ENCODE results near the gene ALG14.
"Not testable (repeated sequence)": the region's sequence is repeated elsewhere in the genome, so short reads cannot be mapped to it uniquely, and the experiment has no call there.

ALG14 gene

DNA sequence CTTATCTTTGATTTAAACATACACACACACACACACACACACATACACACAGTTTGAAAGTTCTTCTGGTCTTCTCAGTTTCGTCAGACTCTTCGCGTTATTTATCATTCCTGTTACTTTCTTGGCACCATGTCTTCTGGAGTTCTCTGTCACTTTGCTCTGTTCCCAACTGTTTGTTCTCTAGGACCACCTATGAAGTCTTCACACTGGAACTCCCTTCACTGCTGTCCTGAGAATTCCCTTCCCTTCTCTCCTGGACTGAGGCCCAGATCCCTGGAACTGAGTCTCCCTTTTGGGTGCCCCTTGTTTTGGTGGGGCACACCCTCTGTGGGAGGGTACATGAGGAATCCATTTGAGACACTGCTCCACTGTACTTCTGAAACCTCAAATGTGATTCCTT is 30.5 kb downstream of the ALG14 start:
- FAIRE-seq (no peak), DNase-seq (ENCODE audit: insufficient read length, low spot score) (no peak)

DNA sequence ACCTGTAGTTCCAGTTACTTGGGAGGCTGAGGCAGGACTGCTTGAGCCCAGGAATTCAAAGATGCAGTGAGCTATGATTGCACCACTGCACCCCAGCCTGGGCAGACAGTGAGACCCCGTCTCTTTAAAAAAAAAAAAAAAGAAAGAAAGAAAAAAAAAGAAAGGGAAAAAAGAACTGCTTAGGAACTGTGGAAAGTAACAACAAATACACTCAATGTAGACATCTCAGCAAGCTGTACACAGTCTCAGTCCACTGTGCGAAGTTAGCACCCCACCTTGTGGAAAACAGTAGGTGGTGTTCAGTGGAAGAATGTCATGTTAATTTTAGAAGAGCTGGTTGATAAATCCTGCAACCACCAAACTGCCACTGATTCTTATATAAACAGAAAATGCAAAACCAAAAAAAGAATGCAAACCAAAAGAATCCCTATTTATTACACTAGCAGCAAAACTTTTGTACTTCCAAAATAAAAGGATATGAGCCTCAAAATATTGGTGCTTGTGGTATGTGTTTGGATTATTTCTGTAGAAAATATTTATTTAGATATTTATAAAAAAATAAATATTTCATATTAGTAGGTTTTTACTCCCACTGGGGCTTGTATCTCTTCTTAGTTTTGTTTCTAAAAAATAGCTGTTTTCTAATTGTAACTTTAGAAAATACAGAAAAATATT is 31.1 kb downstream of the ALG14 start:
- DNase-seq (ENCODE audit: insufficient read length, low spot score), result peak; percentile 36
- TF ChIP-seq POLR2A (IDR thresholded peaks at IDR 0.05; ENCODE audit: low read depth, low read length), result no peak
- peak; percentile 66 for FAIRE-seq

More for the DNA sequence above, 30.5 kb downstream of the ALG14 start:
- no peak for TF ChIP-seq POLR2A (IDR thresholded peaks at IDR 0.05; ENCODE audit: low read depth, low read length)

DNA sequence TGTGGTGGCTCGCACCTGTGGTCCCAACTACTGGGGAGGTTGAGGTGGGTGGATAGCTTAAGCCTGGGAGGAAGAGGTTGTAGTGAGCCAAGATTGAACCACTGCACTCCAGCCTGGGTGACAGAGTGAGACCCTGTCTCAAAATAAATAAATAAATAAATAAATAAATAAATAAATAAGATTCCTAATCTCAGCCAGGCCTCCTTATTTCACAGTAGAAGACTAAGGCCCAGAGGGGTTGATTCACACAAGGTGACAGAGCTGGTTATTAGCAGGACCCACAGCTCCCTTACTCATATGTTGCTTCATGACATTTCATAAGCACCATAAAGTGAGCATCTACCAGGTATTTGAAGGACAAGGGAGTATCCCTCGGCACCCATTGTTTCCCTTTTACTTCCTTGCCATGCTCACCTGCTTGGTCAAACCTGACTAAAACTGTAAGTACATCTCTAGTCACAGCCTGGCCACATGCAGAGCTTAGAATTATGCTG is 32.7 kb downstream of the ALG14 start:
- no peak for TF ChIP-seq POLR2A (IDR thresholded peaks at IDR 0.05; ENCODE audit: low read depth, low read length)
- DNase-seq (ENCODE audit: insufficient read length, low spot score) (no peak), FAIRE-seq (no peak)

DNA sequence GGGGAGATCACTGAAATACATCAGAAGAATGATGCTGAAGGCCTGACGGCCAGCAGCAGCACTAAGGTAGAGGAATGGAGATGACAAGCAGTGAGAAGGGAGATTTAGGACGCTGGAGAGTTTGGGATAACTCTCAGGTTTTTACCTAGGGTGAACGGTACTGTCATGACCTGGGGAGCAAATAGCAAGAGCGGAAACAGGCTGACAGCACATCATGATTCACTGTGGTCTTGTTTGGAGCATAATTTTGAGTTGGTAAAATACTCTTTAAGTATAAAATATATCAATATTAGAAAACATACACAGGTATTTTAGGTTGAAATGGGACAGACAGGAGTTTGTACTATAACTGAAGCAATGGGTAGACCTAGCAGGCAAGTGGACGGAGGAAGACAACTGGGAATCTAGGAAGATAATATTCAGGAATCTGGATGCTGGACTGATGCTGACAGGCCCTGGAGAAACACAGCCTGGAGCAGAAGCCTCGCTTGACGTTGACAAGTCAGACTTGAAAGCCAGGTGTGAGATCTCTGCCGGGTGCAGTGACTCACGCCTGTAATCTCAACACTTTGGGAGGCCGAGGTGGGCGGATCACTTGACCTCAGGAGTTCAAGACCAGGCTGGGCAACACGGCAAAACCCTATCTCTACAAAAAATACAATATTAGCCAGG is 33.3 kb downstream of the ALG14 start:
- DNase-seq (ENCODE audit: insufficient read length, low spot score), result no peak
- FAIRE-seq, result no peak

DNA sequence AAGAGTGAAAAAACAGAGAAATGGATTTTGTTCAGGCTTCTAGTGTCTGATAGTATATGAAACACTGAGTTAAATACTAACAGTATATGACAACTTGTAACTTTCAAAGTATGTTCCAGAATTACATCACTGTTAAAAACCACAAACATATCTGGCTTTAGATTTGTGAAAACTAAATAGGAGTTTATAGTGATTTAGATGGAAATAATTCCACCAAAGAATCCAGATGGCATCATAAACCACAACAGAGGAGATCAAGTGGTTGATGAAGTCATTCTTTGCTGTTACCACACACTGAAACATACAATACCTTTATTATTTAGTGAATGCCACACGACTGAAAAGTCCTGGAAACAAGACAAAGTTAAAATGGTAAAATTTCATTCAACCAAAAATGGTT is 37.2 kb downstream of the ALG14 start:
- DNase-seq (ENCODE audit: insufficient read length, low spot score) (peak; percentile 21), FAIRE-seq (peak; percentile 61)
- no peak for TF ChIP-seq POLR2A (IDR thresholded peaks at IDR 0.05; ENCODE audit: low read depth, low read length)

More for the DNA sequence above, 33.3 kb downstream of the ALG14 start:
- no peak for TF ChIP-seq POLR2A (IDR thresholded peaks at IDR 0.05; ENCODE audit: low read depth, low read length)

DNA sequence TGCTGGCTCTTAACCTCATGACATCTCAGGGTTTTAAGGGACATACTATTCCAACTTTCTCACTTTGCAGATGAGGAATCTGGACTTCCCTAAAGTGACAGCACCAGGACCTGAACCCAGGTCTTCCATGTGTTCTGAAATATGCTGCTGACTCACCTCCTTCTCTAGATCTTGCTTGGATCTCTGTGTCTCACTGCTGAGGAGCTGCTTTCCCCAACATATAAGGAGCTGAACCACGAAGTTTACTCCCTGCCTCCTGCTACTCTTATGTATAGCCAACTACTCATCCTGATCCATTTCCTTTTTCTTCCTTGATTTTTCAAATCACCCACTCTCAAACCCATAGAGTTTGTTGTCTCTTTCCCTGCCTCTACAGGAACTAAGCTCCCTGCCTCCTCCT is 38.2 kb downstream of the ALG14 start:
- TF ChIP-seq POLR2A (IDR thresholded peaks at IDR 0.05; ENCODE audit: low read depth, low read length), result no peak
- DNase-seq (ENCODE audit: insufficient read length, low spot score), result no peak
- peak; percentile 67 for FAIRE-seq

DNA sequence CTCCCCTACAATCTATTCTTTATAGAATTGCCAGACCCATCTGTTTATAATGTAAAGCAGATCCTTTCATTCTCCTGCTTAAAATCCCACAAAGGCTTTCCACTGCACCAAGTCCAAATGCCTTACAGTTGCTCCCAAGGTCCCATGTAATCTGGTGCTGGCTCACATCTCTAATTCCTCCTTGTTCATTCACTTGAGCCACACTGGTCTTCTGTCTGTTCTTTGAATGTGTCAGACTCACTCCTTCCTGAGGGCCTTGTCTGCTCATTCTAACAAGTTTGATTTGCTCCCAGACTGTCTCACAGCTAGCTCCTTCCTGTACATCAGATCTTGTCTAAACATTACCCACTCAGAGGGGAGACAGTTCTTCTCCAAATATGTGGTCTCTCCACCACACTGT is 38.9 kb downstream of the ALG14 start:
- TF ChIP-seq POLR2A (IDR thresholded peaks at IDR 0.05; ENCODE audit: low read depth, low read length), result no peak
- FAIRE-seq (peak; percentile 20), DNase-seq (ENCODE audit: insufficient read length, low spot score) (no peak)

DNA sequence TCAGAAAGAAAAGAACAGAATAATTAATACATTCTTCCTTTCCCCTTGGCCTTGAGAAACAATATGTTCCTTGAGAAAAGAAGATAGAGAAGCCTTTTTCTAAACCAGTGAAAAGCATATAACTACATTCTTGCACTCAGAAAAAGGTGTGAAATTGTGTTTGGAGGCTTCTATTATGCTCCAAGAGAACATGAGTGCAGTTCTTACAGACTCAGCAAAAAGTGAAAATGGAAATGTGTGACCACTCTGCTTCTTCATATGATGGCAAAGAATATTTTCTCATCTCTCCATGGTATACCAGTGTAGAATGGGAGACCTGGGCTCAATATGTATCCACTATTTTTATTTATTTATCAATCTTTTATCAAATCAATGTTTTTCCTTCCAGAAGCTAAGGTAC is 43.2 kb downstream of the ALG14 start:
- DNase-seq (ENCODE audit: insufficient read length, low spot score) (no peak), FAIRE-seq (no peak)
- no peak for TF ChIP-seq POLR2A (IDR thresholded peaks at IDR 0.05; ENCODE audit: low read depth, low read length)

DNA sequence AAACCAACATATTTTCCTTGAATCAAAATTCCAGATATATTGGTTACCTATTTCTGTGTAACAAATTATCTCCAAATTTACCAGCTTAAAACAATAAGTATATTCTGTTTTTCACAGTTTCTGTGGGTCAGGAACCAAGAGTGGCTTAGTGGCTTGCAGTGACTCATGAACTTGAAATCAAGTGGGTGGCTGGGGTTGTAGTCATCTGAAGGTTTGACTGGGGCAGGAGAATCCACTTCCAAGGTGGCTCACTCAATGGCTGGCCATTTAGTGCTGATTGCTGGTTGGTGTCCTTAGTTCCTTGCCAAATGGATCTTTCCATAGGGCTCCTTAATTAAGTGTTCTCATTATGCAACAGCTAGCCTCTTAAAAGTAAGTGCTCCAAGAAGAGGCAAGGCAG is 43.8 kb downstream of the ALG14 start:
- no peak for DNase-seq (ENCODE audit: insufficient read length, low spot score)
- no peak for TF ChIP-seq POLR2A (IDR thresholded peaks at IDR 0.05; ENCODE audit: low read depth, low read length)
- FAIRE-seq, result no peak

DNA sequence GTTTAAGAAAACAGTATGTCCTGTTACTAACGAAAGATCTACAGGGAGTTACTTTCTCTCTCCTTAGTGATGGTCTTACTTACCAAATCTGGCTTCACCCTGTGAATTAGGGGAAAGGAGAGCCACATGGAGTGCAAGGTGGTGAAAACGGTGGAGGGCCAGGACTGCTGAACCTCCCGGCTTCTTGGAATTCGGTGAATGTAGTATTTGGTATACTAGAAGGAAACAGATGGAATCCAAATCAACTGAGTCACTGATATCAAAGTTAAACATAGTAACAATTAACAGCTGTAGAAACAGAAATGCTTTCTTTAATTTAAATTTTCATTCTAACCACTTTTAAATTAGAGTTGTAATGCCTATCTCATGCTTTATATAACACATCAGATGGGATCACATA is 45.7 kb downstream of the ALG14 start:
- no peak for DNase-seq (ENCODE audit: insufficient read length, low spot score)
- FAIRE-seq, result no peak
- no peak for TF ChIP-seq POLR2A (IDR thresholded peaks at IDR 0.05; ENCODE audit: low read depth, low read length)

DNA sequence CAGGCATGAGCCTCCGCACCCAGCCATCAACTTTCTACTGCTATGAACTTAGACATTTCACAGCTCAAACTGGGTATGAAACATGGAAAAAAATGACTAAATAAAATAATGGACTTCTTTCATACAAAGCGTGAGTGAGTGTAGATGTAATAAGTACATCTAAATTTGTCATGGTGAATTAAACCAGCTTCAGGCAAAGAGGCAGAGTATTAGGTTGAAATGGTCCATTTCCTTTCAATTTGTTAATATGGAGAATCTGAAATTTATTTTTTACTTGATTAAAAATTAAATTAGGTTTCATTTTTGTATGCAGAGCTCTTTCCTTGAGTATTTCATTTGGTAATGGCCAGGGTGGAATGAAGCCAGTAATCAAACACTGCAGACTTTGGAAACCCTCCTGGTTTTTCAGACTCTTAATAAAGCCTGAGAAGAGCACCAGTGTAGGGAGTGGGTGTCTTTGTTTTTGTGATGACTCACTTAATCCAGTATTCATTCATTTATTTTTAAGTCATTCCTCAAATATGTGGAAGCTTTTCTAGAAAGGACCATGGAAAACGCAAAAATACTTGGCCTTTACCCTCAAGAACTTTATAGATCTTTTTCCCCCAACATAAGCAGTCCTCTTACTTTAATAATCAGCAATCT is 49.2 kb downstream of the ALG14 start:
- DNase-seq (ENCODE audit: insufficient read length, low spot score) (peak; percentile 20), FAIRE-seq (peak; percentile 72)
- TF ChIP-seq POLR2A (IDR thresholded peaks at IDR 0.05; ENCODE audit: low read depth, low read length), result no peak

DNA sequence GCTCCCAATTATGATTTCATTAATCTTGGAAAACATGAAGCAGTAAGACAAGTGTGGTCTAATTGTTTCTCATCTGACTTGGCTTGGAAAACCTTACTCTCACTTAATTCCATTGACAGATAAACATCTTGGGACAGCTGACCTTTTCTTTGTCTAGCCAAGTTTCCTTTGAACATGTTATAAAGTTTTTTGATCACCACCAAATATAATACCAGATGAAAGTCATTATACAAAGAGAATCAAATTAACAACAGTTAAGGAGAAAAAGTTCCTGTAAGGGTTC is 50.2 kb downstream of the ALG14 start:
- FAIRE-seq (no peak), DNase-seq (ENCODE audit: insufficient read length, low spot score) (no peak)
- TF ChIP-seq POLR2A (IDR thresholded peaks at IDR 0.05; ENCODE audit: low read depth, low read length), result no peak

DNA sequence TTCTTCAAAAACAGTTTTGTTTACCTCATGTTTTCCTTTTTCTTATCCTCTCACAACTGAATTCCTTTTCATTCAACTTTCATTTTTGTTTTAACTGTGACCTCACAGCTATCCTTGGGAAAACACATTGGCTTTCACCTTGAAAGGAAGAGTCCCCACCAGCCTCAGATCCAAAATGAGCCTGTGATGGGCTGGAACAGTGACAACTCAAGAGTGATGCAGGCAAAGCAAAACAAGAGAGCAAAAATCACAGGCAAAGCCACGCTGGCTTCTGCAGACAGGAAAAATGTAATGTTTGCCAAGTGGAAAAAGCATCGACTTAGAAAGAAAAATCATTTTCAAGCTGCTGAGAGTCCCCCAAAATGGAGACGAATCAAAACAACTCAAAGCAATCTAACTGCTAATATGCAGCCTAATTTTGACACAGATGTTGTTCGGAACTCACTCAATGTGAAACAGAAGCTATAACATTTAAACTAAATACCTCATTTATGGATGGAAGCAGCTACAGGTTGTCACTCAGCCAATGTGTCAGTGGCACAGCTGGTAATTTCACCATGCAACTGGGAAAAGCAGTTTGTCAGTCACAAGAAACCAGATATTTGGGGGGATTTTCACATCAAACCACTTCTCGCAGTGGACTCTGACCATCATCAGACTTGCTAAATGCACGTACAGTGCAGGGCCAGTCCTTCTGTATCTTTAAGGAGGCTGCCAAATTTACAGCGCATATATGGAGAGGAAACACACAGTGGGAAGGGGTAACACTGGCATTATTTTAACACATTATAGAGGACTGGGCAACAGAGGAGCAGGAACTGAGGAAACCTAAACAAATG is 50.7 kb downstream of the ALG14 start:
- FAIRE-seq (peak; percentile 53), DNase-seq (ENCODE audit: insufficient read length, low spot score) (no peak)
- no peak for TF ChIP-seq POLR2A (IDR thresholded peaks at IDR 0.05; ENCODE audit: low read depth, low read length)

DNA sequence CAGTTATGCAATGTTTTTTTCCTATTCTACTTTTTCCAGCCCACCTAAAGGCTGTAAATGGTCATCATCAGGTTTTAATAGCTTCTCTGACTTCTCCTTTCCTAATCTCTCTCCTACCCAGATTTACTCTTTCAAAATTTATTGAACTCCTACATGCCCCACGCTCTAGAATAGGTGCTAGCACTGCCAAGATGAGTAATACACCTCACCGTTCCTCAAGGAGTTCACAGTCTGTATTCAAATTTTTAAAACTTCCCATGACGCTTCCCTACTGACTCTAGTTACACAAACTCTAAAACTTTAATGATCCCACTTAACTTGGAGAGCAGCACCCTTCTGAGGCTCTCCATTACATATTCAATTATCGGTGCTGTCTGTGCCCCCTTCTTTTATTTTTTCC is 51.6 kb downstream of the ALG14 start:
- TF ChIP-seq POLR2A (IDR thresholded peaks at IDR 0.05; ENCODE audit: low read depth, low read length), result no peak
- no peak for FAIRE-seq
- no peak for DNase-seq (ENCODE audit: insufficient read length, low spot score)

DNA sequence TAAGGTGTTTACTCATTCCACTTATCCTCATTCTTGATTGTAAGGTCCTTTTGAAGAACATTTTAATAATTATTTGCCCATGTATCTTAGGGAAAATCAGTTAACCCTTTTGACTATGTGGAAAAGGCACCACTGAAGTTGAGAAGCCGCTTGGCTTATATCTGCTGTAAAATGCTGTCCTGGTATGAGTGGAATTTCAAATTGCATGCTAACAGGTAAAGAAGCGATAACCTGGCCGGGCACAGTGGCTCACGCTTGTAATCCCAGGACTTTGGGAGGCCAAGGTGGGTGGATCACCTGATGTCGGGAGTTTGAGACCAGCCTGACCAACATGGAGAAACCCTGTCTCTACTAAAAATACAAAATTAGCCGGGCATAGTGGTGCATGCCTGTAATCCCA is 53.3 kb downstream of the ALG14 start:
- not testable (repeated sequence) for DNase-seq (ENCODE audit: insufficient read length, low spot score); FAIRE-seq

Data from H54 (cell line).